Testis (tissue), 3 donors: Measurements from ENCODE around the gene GATB. TPM values are rescaled to one million over a fixed set of nuclear protein-coding genes. Genes with fewer than 3 reads are reported as not detected.

Experiments used
- DNase-seq: peaks from one replicate; pipeline ENCODE4 v3.0.0-alpha.2; 2019
- H3K27ac ChIP-seq, 2 donors: fragments of 200-600 bp; sonication (generic); one replicate each; pipeline ENCODE4 v1.5.1; 2019
- H3K27me3 ChIP-seq: fragments of 200-600 bp; sonication (generic); one replicate; pipeline ENCODE4 v1.5.1; 2019
- H3K36me3 ChIP-seq: fragments of 200-600 bp; sonication (generic); one replicate; pipeline ENCODE4 v1.5.1; 2017; ENCODE audit warnings: low read depth; ENCODE audit errors: missing control alignments
- H3K4me1 ChIP-seq: fragments of 200-600 bp; sonication (generic); one replicate; pipeline ENCODE4 v1.5.1; 2019
- H3K4me3 ChIP-seq, 2 donors: fragments of 200-600 bp; sonication (generic); one replicate each; pipeline ENCODE4 v1.5.1; 2017 to 2019
- H3K9me3 ChIP-seq: fragments of 200-600 bp; sonication (generic); one replicate; pipeline ENCODE4 v1.5.1; 2017
- CTCF ChIP-seq, 3 experiments: fragments of 450-650 bp in 2 of 3; fragments of 200-600 bp in 1 of 3; sonication (generic) in 1 of 3; IDR thresholded peaks; one replicate each; pipeline ENCODE4 v1.5.1; 2016 to 2019; ENCODE audit warnings: antibody characterized with exemption in 3 of 3, mild to moderate bottlenecking in 2 of 3, moderate library complexity in 1 of 3
- POLR2A ChIP-seq: fragments of 450-650 bp; IDR thresholded peaks from one replicate; pipeline ENCODE4 v1.6.1; 2017; ENCODE audit warnings: antibody characterized with exemption, mild to moderate bottlenecking, moderate library complexity
- WGBS, 2 donors: methylation state at CpG; one replicate each; pipeline ENCODE4 v1.1.5; 2018; 5-methylcytosine and 5-hydroxymethylcytosine counted together
- intact Hi-C: fragments of 100-400 bp; cut with DNase I; formaldehyde crosslinking; loops from one replicate; pipeline ENCODE4 v1.15.1; 2023; ENCODE audit warnings: low total_unique reads
- polyA plus RNA-seq: library from polyadenylated mRNA; stranded (reverse); fragments of 350-450 nt; fragmentation: Illumina TruSeq; extraction: RNeasy Lipid Tissue Mini Kit (QIAGEN cat#74804); gene quantifications from one replicate; pipeline ENCODE4 v1.2.3, GENCODE V29; 2014; ENCODE audit warnings: low read depth, low replicate concordance; ENCODE audit not compliant: insufficient read depth
- total RNA-seq, 2 donors: library from RNA; depleted of rRNA; stranded (reverse); fragments of >200 nt; gene quantifications; one replicate each; pipeline ENCODE4 v1.2.3, GENCODE V29; 2016

The GATB gene
- total and polyA plus RNA-seq, 3 donors from 2014 or later: 21.9 to 49.4 (median 44.7) TPM

GRCh38 chr4:151703401-151703800 is 57.4 kb downstream of the GATB start:
- Histone ChIP-seq H3K36me3 (no peaks in the 10 kb centered on the region), H3K9me3 (no peaks in the 10 kb centered on the region), H3K4me1 (peaks cover under 1% of the 10 kb centered on the region), H3K27ac (no peak overlapping the region), H3K27me3 (no peaks in the 10 kb centered on the region), H3K4me3 (no peak overlapping the region)
- TF ChIP-seq CTCF (IDR thresholded peaks at IDR 0.05): no peak
- TF ChIP-seq POLR2A: no peak
- 94 to 96% methylated on average over 3 of the region's 3 CpGs for WGBS, 2 donors
- DNase-seq: no peak
- intact Hi-C loops: no loop called here

GRCh38 chr4:151702256-151702655 is 58.6 kb downstream of the GATB start:
- TF ChIP-seq POLR2A (no peak), CTCF (IDR thresholded peaks at IDR 0.05) (no peak)
- Histone ChIP-seq H3K4me3 (no peak overlapping the region), H3K27me3 (no peaks in the 10 kb centered on the region), H3K4me1 (no peaks in the 10 kb centered on the region), H3K27ac (no peak overlapping the region), H3K9me3 (no peaks in the 10 kb centered on the region), H3K36me3 (no peaks in the 10 kb centered on the region)
- no peak for DNase-seq
- 74 to 87% methylated on average over 4 of the region's 4 CpGs for WGBS, 2 donors
- intact Hi-C loops: no loop called here

GRCh38 chr4:151700566-151701316 is 60.1 kb downstream of the GATB start:
- no peaks in the 10 kb centered on the region for H3K36me3 ChIP-seq
- intact Hi-C loops: no loop called here
- H3K4me1 ChIP-seq: no peaks in the 10 kb centered on the region
- TF ChIP-seq POLR2A (no peak), CTCF (IDR thresholded peaks at IDR 0.05) (no peak)
- H3K4me3 ChIP-seq: no peak overlapping the region
- H3K27me3 ChIP-seq: no peaks in the 10 kb centered on the region
- 94 to 96% methylated on average over 13 to 16 of the region's 16 CpGs for WGBS, 2 donors
- no peak for DNase-seq
- H3K27ac ChIP-seq: no peak overlapping the region
- no peaks in the 10 kb centered on the region for H3K9me3 ChIP-seq

- Histone ChIP-seq H3K4me1 (no peaks in the 10 kb centered on the region), H3K27ac (no peak overlapping the region), H3K27me3 (no peaks in the 10 kb centered on the region), H3K36me3 (no peaks in the 10 kb centered on the region), H3K9me3 (no peaks in the 10 kb centered on the region), H3K4me3 (no peak overlapping the region)
- 94 to 96% methylated on average over 6 of the region's 6 CpGs for WGBS, 2 donors
- no peak for TF ChIP-seq POLR2A
- TF ChIP-seq CTCF (IDR thresholded peaks at IDR 0.05): no peak
- no peak for DNase-seq
- intact Hi-C loops: no loop called here
Measured at GRCh38 chr4:151698213-151698612, 62.6 kb downstream of the GATB start.
